D721Med (cell line): ENCODE data around the gene PARP12.

Experiments
- DNase-seq: peaks from one replicate; pipeline ENCODE4 v3.0.0; 2011; ENCODE audit warnings: low spot score; ENCODE audit not compliant: insufficient read length
- FAIRE-seq: peaks from 2 replicates; lab custom pipeline; 2011; peaks lifted over from hg19 to GRCh38; lab: Jason Lieb, UNC
- CTCF ChIP-seq: IDR thresholded peaks from 2 replicates; pipeline ENCODE4 v1.5.1; 2012; ENCODE audit warnings: mild to moderate bottlenecking, control low read depth; ENCODE audit not compliant: insufficient read depth; ENCODE audit errors: missing control alignments

PARP12 gene

DNA sequence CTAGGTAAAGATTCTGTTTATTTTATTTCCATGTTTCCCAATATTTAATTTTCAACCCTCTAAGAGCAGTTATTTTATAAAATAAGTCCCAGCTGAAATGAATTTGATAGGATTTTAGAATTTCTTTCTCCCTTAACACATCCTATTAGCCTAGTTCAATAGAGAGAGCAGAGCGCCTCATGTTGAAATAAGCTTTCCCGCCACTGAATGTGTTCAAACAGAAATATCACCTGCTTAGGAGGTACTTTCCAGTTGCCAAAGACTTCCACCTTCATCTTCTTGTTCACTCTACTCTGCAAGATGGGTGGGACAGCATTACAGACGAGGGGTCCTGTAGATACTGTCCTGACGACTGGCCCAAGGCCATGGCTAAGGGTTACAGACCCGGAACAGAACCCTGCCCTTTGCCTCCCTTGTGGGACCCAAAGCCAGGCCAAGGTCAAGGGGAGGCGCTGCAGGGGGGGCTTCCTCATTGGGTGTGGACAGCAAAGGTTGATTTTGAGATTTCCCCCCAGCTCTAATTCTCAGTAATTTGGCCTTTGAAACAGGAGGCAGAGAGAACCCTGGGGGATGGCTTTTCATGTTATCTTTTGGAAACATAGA lies 62.0 kb downstream of the PARP12 start:
- DNase-seq (no peak), FAIRE-seq (no peak)
- TF ChIP-seq CTCF: no peak

- FAIRE-seq (no peak), DNase-seq (no peak)
- TF ChIP-seq CTCF: no peak
These were observed 63.2 kb downstream of the PARP12 start for GRCh38 chr7:139999516-139999915.

DNA sequence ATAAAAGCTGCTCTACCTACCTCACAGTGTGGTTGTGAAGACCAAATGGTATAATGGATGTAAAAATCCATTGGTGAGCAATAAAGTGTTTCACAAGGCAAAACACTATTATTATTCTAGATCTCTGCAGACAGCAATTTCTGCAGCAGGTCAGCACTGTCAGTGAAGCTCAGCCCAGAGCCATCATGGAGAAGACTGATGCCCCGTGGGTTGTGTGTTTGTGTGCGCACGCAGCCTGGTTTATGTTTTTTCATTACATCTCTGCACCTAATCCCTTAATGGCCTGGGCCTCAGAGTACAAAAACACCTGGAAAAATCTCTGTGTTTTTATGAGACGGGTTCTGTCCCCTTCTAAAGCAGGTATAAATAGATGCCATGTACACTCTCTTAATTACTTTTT lies 64.2 kb downstream of the PARP12 start:
- no peak for TF ChIP-seq CTCF
- FAIRE-seq (no peak), DNase-seq (no peak)

DNA sequence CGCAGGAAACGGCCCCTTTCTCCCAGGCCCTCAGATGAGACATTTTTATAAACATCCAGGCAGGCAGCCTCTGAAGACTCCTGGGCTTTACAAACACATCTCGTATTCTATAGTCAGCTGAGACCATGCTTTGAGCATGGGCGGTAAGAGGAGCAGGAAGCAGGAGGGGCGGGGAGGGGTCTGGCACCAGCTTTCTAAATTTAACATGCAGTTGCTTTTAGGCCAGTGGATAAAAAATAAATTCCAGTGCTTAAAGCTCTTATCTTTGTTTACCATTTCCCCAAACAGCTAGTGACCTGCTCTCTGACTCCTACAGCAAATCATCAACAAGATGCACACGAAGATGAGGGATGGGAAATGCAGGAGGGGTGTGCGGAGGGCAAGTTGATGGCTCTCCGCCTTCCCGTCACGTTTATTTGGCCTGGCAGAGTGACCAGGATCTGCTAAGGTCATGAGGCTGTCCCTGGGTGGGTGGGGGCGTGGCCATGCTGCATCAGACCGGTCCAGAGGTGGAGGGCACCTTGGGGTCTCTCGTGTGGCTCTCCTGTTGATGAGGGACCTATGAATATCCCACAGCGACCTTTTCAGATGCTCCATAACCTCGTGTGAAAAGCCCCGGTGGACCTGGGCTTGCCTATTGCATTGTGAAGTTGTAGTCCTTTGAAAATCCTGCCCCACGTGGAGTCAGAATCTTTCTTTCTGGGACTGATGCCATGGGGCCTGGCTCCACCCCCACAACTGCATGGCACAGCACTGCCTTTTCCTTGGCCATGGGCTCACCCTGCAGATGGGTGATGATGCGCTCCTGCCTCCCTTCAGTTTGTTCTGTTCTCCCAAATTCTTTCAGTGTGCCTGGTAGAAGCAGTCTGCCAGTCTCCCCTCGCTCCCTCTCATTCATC lies 67.5 kb downstream of the PARP12 start:
- TF ChIP-seq CTCF: no peak
- DNase-seq (no peak), FAIRE-seq (no peak)

DNA sequence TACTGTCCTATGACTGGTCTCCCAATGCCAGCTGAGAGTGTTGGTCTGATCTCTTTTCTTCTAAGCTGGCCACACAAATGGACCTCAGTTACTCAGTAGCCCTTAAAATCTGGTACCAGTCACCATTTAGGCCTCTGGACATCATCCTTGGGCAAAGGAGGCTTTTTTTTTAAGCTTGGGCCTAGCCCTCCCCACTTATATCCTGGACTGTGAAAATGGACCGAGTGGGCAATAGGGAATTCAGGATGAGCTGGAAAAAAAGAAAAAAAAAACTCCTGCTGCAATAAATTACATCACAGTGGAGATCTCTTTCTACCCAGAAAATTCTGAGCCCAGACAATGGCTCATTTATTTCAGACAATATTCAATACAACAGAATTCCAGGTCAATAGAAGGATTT lies 68.4 kb downstream of the PARP12 start:
- TF ChIP-seq CTCF: no peak
- FAIRE-seq: no peak

GRCh38 chr7:139993592-139993991 lies 69.2 kb downstream of the PARP12 start:
- no peak for FAIRE-seq
- DNase-seq: no peak
- no peak for TF ChIP-seq CTCF

More for the DNA sequence above, 68.4 kb downstream of the PARP12 start:
- DNase-seq: no peak

DNA sequence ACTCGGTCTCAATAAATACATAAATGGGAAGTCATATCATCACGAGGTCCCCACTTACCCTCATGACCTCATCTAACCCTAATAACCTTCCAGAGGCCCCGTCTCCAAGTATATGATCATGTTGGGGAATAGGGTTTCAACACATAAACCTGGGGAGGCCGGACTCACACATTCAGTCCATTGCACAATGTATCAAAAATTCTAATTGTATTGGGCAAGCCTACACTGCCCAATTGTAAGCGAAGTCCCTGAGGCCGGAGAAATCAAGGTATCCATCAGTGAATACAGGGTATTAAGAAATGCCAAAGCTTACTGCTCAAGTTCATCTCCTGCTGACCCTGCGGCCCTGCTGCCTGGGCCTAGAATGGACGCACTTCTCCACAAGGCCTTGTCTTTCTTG lies 69.6 kb downstream of the PARP12 start:
- TF ChIP-seq CTCF: no peak
- no peak for DNase-seq
- FAIRE-seq: no peak
